HG03097 (cell line): ENCODE measurements around the gene NEDD9.

Experiments
- ATAC-seq: cut with Tn5 transposase; IDR thresholded peaks from one replicate; pipeline ENCODE4 v1.9.1; 2021; ENCODE audit not compliant: unreplicated experiment, low FRiP score

The NEDD9 gene

GRCh38 chr6:11218538-11219399, 13.7 kb downstream of the NEDD9 start:
- ATAC-seq = no peak

- no peak for ATAC-seq
These were observed 14.4 kb downstream of the NEDD9 start for GRCh38 chr6:11218102-11218442.

- ATAC-seq = peak; percentile 37
These were observed 14.9 kb downstream of the NEDD9 start for GRCh38 chr6:11217360-11218101.

- no peak for ATAC-seq
These were observed 16.7 kb downstream of the NEDD9 start for GRCh38 chr6:11215773-11216172.

GRCh38 chr6:11214901-11215300, 17.6 kb downstream of the NEDD9 start:
- ATAC-seq = no peak

- ATAC-seq = no peak
These were observed 18.2 kb downstream of the NEDD9 start for GRCh38 chr6:11214084-11214833.

- ATAC-seq = no peak
These were observed 18.9 kb downstream of the NEDD9 start for GRCh38 chr6:11213422-11214021.

- ATAC-seq = no peak
These were observed 19.8 kb downstream of the NEDD9 start for GRCh38 chr6:11212664-11213063.

- no peak for ATAC-seq
These were observed 21.2 kb downstream of the NEDD9 start for GRCh38 chr6:11211254-11211653.

GRCh38 chr6:11210386-11211138, 21.9 kb downstream of the NEDD9 start:
- ATAC-seq = no peak

GRCh38 chr6:11209906-11210305, 22.6 kb downstream of the NEDD9 start:
- ATAC-seq = no peak

- ATAC-seq = no peak
These were observed 23.1 kb downstream of the NEDD9 start for GRCh38 chr6:11209369-11209768.

GRCh38 chr6:11208854-11209253, 23.6 kb downstream of the NEDD9 start:
- ATAC-seq = no peak

GRCh38 chr6:11208267-11208666, 24.2 kb downstream of the NEDD9 start:
- ATAC-seq = no peak

- ATAC-seq = no peak
These were observed 25.1 kb downstream of the NEDD9 start for GRCh38 chr6:11207199-11207968.

- no peak for ATAC-seq
These were observed 25.9 kb downstream of the NEDD9 start for GRCh38 chr6:11206576-11206975.

GRCh38 chr6:11204794-11205366, 27.6 kb downstream of the NEDD9 start:
- no peak for ATAC-seq

- ATAC-seq = no peak
These were observed 28.5 kb downstream of the NEDD9 start for GRCh38 chr6:11204005-11204399.
